NCI-H748 (cell line): ENCODE results near the gene GNG13.
"Not testable (repeated sequence)": the region's sequence is repeated elsewhere in the genome, so short reads cannot be mapped to it uniquely, and the experiment has no call there.

Experiments
- DNase-seq: peaks from one replicate; lab custom pipeline; 2025; ENCODE audit not compliant: unreplicated experiment; lab: John Stamatoyannopoulos, UW

The GNG13 gene

DNA sequence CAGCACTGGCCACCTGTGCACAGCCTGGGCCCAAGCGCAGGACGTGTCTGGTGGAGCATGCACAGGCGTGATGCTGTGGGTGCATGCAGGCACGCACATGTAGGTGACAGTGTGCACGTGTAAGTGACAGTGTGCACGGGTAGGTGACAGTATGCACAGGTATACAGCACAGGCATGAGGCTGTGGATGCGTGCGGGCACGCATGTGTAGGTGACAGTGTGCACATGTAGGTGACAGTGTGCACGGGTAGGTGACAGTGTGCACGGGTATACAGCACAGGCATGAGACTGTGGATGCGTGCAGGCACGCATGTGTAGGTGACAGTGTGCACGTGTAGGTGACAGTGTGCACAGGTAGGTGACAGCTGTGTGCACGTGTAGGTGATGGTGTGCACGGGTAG lies 20.2 kb downstream of the GNG13 start:
- no peak for DNase-seq

DNA sequence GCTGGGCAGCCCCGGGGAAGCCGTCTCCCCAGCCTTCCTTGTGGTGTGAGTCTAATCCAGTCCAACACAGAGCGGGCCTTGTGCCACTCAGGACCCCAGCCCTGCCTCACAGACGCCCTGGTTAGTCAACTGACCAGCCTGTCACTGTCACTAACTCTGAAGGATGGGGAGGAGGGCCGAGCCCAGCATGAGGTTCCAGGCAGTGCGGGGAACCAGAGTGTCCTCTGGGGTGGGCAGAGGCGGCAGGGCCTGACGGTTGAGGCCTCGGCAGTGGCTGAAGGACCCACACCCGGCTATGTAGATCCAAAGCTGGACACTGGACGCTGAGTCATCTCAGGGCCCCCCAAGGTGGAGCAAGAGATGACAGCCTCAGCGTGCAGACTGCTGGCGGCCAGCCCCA lies 21.0 kb downstream of the GNG13 start:
- no peak for DNase-seq

DNA sequence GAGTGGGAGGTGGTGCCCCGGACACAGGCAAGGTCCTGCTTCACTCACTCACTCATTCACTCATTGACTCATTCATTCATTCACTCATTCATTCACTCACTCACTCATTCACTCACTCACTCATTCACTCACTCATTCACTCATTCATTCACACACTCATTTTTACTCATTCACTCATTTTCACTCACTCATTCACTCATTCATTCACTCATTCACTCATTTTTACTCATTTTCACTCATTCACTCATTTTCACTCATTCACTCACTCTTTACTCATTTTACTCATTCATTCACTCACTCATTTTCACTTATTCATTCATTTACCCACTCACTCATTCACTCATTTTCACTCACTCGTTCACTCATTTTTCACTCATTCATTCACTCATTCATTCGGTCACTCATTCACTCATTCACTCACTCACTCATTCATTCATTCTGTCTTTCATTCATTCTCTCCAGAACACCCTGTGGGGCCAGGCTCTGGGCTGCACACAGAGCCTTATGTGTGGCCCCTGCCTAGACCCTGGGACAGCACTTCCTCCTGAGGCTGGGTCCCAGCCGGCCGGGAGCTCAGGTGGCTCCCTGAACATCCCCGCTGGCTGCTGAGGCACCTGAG lies 21.5 kb downstream of the GNG13 start:
- DNase-seq = no peak

DNA sequence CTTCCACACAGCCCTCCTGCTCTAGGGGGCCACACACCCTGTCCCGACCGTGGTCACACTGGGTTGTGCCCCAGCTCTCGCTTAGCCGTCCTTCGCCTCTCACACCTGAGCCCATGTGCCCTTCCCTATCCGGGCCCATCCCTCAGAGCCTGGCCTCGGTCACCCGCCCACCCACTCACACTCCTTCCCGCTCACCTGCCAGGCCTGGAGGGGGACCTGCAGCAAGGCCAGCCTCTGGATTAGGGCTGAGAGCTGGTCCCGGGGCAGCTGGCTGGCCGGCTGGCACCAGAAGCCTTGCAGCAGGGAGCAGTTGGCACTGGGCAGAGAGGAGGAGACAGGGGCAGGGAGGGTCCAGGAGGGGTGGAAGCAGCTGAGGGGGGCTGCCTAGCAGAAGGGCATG lies 22.1 kb downstream of the GNG13 start:
- no peak for DNase-seq

DNA sequence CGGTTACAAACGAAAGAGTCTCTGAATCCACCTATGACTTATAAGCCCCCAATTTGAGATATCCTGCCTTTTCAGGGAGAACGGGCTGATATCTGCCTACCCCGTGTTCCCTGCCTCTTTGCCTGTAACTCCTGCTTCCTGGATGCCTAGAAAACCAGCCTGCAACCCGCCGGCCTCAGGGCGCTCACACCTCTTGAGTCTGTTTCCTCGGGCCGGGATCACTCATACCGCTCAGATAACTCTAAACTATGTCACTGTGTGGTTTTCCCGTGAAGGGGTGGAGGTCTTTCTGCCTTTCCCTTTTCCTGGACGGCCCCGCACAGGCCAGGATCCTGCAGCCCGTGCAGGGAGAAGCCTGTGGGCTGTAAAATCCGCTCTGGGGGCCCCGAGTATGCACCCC lies 22.7 kb downstream of the GNG13 start:
- DNase-seq = no peak

DNA sequence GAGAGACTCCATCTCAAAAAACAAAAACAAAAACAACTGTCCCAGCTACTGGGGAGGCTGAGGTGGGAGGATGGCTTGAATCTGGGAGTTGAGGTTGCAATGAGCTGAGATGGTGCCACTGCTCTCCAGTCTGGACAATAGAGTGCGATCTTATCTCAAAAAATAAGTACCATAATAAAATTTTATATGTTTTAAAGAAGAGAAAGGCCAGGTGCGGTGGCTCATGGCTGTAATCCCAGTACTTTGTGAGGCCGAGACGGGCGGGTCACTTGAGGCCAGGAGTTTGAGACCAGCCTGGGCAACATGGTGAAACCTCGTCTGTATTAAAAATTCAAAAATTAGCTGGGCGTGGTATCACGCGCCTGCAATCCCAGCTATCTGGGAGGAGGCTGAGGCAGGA lies 23.7 kb downstream of the GNG13 start:
- no peak for DNase-seq

DNA sequence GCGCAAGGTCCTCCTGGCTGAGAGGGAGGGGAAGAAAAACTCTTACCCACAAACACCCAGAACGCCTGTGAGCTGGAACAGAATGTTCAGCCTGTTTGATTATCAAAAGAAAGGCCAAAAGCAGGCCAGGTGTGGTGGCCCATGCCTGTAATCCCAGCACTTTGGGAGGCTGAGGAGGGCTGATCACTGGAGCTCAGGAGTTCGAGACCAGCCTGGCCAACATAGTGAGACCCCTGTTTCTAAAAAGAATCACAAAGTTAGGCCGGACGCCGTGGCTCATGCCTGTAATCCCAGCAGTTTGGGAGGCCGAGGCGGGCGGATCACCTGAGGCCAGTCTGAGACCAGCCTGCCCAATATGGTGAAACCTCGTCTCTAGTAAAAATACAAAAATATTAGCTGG lies 24.2 kb downstream of the GNG13 start:
- DNase-seq = not testable (repeated sequence)

DNA sequence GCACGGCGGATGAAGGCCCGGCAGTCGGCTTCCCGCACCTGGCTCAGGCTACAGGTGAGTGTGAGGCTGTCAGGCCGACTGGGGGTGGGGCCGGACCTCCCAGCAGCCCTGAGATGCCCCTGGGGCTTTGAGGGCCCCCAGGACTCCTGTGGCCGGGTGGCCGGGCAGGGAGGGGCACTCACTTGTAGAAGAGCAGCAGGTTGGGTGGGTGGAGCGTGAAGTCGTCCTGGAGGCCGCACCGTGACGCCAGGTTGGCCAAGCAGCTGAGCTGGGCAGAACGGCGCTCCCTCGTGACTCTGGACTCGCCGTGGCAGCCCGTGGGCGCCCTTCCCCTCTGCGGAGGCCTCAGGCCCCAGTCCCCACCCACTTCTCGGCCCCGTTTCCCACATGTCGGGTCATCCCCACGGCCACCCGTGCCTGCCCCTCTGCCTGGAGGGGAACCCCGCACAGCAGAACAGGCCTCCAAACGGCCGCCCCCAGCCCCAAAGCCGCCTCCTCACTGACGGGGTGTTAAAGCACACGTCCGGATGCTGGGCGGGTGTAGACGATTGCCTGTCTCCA lies 25.2 kb downstream of the GNG13 start:
- no peak for DNase-seq

DNA sequence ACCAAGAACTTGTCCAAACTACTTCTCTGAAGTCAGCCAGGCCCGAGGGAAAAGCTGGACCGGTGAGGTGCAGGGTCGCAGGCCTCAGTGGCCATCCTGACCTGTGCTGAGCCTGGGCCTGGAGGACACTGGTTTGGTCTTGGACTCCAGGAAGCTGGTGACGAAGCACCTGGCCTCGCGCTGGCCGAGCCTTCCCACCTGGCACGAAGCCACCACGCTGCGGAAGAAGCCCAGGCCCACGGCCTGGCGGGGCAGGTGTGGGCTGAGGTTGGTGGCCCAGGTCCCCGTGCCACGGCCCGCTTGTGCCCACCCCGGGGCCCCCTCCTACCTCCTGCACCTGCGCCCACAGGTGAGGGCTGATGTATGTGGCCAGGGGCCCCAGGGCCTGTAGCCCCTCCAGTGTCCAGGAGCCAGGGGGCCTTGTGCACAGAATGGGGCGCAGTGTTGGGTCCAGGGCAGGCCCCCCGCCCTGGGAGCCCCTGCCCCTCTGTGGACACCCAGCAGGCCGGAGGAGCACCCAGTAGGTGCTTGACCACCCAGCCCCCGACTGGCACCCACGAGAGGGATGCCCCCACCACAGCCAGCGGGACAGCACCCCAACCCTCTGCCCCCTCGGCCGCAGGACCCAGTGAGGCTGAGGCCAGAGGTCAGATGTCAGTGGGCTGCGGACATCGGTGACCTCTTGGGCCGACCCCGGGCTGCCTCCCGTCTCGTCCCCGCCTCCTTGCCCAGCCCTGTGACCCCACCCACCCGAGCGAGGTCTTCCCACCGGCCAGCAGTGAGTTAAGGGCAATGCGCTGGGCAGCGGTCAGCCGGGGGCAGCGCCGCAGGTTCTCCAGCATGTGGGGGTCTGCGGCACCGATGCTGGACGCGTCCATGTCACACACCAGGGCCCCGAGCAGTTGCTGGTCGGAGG lies 26.2 kb downstream of the GNG13 start:
- DNase-seq = no peak

DNA sequence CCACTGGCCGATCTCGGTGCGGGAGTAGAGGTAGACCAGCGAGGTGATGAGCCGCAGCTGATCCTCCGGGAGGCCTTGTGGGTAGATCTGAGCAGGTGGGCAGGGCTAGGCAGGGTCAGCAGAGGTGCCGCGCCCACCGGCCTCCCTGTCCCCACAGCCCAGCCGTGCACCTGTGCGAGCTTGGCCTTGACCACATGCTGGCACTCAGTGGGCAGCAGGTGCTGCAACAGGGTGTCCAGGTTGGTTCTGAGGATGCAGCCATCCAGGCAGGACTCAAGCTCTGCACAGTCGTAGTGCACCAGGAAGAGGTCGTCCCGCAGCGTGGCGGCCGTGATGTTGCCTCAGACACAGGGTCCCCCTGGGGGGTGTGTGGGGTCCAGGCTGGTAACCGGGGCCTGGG lies 27.6 kb downstream of the GNG13 start:
- no peak for DNase-seq

DNA sequence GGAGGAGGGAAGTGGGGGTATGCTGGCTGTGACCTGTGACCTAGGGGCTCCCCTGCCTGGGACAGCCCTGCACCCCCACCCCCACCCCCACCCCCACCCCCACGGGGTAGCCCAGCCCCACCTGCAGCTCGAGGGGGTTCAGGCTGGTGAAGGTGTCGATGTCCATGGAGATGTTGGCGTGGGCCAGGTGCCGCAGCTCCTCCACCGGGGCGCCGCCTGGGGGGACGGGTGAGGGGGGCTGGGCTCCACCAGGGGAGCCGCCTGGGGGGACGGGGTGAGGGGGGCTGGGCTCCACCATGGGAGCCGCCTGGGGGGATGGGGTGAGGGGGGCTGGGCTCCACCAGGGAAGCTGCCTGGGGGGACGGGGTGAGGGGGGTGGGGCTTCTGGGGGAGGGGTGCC lies 30.1 kb downstream of the GNG13 start:
- no peak for DNase-seq

DNA sequence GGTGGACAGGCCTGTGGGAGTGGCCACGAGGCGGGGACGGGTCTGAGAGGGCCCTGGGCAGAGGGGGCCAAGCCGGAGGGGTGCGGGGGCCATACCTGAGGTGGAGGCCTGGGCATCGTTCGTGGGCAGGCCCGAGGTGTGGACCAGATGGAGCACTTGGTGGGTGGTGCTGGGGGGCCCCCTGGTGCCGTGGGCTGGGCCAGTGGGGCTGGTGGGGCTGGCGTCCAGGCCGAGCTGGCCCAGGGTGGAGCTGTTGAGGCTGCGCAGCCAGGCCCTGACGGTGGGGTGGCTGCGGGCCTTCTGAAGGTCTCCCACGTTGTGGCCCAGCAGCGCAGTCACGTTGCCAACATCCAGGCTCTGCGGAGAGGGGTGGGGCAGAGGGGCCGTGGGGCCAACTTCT lies 30.6 kb downstream of the GNG13 start:
- DNase-seq = no peak

DNA sequence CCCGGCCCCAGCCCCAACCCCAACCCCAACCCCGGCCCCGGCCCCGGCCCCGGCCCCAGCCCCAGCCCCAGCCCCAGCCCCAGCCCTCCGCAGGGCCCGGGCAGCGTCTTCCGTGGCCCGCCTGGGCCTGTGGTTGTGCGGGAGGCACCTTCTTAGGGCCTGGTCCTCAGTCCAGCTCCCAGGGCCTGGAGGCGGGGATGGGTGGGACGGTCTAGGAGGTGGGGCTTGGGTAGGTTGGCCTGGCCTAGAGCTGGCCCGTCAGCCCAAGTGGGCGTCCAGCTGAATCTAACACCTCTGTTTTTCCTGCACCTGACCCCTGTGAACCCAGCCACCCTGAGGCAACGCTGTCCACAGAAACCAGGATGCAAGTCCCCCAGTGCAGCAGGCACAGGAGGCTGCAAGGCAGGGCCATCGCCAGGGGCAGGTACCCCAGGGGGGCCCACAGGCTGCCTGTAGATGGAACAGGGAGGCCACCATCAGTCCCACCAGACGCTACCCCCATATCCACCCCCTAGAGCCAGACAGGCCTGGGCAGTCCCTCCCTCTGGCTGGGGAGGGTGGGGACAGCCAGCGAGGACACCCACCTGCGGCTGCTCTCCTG lies 31.2 kb downstream of the GNG13 start:
- no peak for DNase-seq

DNA sequence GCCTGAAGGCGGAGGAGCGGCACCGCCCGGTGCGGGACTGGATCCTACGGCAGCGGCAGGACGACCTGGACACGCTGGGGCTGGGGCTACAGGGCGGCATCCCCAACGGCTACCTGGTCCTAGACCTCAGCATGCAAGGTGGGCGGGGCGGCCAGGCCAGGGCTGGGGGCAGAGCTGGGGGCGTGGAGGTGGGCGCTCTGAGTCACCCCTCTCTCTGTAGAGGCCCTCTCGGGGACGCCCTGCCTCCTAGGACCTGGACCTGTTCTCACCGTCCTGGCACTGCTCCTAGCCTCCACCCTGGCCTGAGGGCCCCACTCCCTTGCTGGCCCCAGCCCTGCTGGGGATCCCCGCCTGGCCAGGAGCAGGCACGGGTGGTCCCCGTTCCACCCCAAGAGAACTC lies 32.1 kb downstream of the GNG13 start:
- no peak for DNase-seq

DNA sequence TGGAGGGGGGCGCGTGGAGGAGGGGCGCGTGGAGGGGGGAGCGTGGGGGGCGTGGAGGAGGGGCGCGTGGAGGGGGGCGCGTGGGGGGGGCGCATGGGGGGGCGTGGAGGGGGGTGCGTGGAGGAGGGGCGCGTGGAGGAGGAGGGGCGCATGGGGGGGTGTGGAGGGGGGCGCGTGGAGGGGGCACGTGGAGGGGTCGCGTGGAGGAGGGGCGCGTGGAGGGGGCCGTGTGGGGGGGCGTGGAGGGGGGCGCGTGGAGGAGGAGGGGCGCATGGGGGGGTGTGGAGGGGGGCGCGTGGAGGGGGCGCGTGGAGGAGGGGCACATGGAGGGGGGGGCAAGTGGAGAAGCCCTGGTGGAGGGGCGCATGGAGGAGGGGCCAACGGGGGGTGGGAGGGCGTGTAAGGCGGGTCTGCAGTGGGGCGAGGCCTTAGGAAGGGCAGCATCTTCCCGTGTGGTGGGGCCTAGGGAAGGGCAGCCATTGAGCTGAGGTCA lies 32.7 kb downstream of the GNG13 start:
- DNase-seq = no peak

DNA sequence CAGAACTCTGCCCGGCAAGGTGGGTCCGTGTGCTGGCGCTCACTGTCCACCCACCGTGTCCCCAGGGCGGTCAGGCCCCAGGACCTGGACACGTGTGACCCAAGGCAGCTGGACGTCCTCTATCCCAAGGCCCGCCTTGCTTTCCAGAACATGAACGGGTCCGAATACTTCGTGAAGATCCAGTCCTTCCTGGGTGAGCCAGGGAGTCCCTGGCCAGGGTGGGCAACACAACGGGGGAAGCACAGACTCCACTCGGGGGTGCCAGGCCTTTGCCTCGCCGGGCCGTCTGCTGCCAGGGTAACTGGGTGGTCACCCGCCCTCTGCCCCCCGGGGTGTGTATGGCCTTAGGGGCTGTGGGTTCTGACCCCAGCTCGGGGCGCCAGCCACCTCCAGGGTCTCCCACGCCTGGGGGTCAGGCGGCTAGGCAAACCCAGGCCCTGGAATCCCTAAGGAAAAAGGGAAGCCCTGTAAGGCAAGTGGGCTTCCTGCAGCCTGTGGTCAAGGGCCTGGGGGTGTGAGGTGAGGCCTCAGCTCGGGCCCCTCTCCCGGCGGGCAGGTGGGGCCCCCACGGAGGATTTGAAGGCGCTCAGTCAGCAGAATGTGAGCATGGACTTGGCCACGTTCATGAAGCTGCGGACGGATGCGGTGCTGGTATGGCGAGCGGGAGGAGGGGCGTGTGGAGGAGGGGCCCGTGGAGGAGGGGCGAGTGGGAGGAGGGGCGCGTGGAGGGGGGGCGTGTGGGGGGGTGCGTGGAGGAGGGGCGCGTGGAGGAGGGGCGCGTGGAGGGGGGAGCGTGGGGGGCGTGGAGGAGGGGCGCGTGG lies 33.5 kb downstream of the GNG13 start:
- no peak for DNase-seq

DNA sequence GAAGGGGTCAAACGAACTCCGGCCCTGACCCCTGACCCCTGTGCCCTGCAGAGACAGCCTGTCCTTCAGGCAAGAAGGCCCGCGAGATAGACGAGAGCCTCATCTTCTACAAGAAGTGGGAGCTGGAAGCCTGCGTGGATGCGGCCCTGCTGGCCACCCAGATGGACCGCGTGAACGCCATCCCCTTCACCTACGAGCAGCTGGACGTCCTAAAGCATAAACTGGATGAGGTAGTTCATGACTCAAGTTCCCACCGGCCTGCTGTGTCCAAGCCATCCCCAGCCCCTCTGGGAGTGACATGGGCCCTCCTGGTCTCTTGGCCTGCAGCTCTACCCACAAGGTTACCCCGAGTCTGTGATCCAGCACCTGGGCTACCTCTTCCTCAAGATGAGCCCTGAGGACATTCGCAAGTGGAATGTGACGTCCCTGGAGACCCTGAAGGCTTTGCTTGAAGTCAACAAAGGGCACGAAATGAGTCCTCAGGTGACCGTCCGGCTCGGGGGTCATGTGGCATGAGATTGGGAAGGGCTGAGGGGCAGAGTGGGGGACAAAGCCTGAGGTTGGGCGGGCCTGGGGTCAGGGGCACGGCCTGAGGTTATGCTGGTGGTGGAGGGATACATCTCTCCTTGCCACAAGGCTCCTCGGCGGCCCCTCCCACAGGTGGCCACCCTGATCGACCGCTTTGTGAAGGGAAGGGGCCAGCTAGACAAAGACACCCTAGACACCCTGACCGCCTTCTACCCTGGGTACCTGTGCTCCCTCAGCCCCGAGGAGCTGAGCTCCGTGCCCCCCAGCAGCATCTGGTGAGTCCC lies 34.3 kb downstream of the GNG13 start:
- no peak for DNase-seq

DNA sequence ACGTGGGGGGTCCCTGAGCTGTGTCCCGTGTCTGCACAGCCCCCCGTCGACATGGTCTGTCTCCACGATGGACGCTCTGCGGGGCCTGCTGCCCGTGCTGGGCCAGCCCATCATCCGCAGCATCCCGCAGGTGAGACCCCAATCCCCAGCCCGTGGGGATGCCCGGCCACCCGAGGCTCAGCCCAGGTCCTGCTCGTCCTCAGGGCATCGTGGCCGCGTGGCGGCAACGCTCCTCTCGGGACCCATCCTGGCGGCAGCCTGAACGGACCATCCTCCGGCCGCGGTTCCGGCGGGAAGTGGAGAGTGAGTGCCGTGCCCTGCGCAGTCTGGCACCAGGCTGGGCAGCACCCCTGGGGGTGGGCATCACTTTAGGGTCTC lies 35.1 kb downstream of the GNG13 start:
- DNase-seq = no peak

DNA sequence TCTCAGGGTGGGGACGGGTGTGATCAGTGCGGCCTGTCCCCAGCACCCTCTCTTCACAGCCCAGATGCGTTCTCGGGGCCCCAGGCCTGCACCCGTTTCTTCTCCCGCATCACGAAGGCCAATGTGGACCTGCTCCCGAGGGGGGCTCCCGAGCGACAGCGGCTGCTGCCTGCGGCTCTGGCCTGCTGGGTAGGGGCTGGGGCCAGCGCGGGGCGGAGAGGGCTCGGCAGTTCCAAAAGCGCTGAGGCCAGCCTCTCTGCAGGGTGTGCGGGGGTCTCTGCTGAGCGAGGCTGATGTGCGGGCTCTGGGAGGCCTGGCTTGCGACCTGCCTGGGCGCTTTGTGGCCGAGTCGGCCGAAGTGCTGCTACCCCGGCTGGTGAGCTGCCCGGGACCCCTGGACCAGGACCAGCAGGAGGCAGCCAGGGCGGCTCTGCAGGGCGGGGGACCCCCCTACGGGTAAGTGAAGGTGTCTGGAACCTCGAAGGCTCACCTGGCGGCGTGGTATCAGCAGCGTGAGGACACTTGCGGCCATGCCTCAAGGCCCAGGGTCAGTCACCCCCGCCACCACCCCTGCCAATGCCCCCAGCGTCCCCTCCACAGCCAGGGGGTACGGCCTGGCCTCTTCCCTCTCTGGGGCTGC lies 35.6 kb downstream of the GNG13 start:
- no peak for DNase-seq
